Right cardiac atrium (tissue), 5 donors: Measurements from ENCODE around the gene ZNF692. TPM values are rescaled to one million over a fixed set of nuclear protein-coding genes. Genes with fewer than 3 reads are reported as not detected.

Source experiments
- ATAC-seq, 2 donors: fragments of 200-7000 bp; cut with Tn5 transposase; one replicate each; pipeline versions ENCODE4 v1.8.0 to v1.9.1; 2020; ENCODE audit warnings: moderate library complexity in 2 of 2, mild to moderate bottlenecking in 1 of 2
- DNase-seq, 3 donors: peaks; one replicate each; pipeline ENCODE4 v3.0.0-alpha.2; 2020
- H3K27ac ChIP-seq: one replicate; pipeline ENCODE4 v1.5.1; 2013; ENCODE audit warnings: mild to moderate bottlenecking, low read length, control low read depth, moderate library complexity
- H3K27me3 ChIP-seq: one replicate; pipeline ENCODE4 v1.6.1; 2013; ENCODE audit not compliant: control insufficient read depth, insufficient read depth
- H3K4me1 ChIP-seq: one replicate; pipeline ENCODE4 v1.6.1; 2013; ENCODE audit warnings: low read length; ENCODE audit not compliant: control insufficient read depth, insufficient read depth
- H3K4me3 ChIP-seq: one replicate; pipeline ENCODE4 v1.5.1; 2013; ENCODE audit warnings: low read length, control low read depth
- H3K9me3 ChIP-seq: one replicate; pipeline ENCODE4 v1.6.1; 2013; ENCODE audit warnings: low read length; ENCODE audit not compliant: control insufficient read depth
- WGBS: extraction: QIAGEN DNeasy Blood & Tissue Kit; methylation state at CpG from one replicate; pipeline ENCODE4 v1.1.7; 2013; 5-methylcytosine and 5-hydroxymethylcytosine counted together
- intact Hi-C, 4 donors: fragments of 100-400 bp; cut with DNase I; formaldehyde crosslinking; loops; one replicate each; pipeline versions ENCODE4 v1.11.0 to v1.14.0; 2022 to 2023
- polyA plus RNA-seq: library from polyadenylated mRNA; stranded (reverse); fragments of 200-250 nt; gene quantifications from one replicate; pipeline ENCODE4 v1.2.3, GENCODE V29; 2013
- total RNA-seq, 4 donors: library from RNA; stranded (reverse); fragmentation: NEBNext Ultra II Directional; extraction: Animal tissue kit (Norgen Biotek cat#: 25700); gene quantifications; one replicate each; pipeline ENCODE4 v1.2.1, GENCODE V29; 2021
- donor health status: healthy with polysubstance abuse.
- donor health status: DM: no; HTN: yes; CAD: no.
- donor health status: DM: no; HTN: no; CAD: no.
- donor health status: DM: no; HTN: yes; CAD: no; lungs with severe emphysema.
- donor health status: DM: yes; HTN: yes; CAD: no.

ZNF692 gene
- total and polyA plus RNA-seq, 5 donors = 12.8 to 27.2 (median 20.6) TPM

DNA sequence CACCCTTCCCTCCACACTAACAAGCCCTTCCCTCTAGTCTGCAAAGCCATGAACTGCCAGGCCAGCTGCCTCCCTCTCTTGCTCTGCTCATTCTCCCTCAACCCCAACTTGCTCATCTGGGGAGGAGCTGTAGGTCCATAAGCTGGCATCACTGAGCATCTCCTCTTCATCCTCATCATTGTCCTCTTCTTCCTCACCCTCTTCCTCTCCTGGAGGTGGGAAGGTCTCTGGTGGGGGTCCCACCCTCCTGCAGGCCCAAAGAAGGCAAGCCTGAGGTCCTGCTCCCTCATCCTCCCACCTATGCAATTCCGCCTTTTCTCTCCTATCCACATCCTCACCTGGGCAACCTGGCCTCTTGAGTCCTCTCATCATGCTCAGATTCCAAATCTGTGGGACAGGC is 2.7 kb downstream of the ZNF692 start:
- no peak for ATAC-seq
- intact Hi-C loops = no loop called here
- WGBS = 92% methylated on average over 1 of the region's 1 CpG
- Histone ChIP-seq H3K4me3 (no peak overlapping the region), H3K27ac (no peak overlapping the region), H3K4me1 (no peaks in the 10 kb centered on the region), H3K9me3 (no peaks in the 10 kb centered on the region), H3K27me3 (no peaks in the 10 kb centered on the region)
- DNase-seq = no peak

GRCh38 chr1:248855580-248855979 is 3.3 kb downstream of the ZNF692 start:
- no peak overlapping the region for H3K27ac ChIP-seq
- H3K4me1 ChIP-seq = no peaks in the 10 kb centered on the region
- H3K9me3 ChIP-seq = no peaks in the 10 kb centered on the region
- 90% methylated on average over 6 of the region's 6 CpGs for WGBS
- intact Hi-C loops = no loop called here
- no peak overlapping the region for H3K4me3 ChIP-seq
- H3K27me3 ChIP-seq = no peaks in the 10 kb centered on the region
- DNase-seq (peak in 1 of 3 donors; percentile 51), ATAC-seq (no peak)

DNA sequence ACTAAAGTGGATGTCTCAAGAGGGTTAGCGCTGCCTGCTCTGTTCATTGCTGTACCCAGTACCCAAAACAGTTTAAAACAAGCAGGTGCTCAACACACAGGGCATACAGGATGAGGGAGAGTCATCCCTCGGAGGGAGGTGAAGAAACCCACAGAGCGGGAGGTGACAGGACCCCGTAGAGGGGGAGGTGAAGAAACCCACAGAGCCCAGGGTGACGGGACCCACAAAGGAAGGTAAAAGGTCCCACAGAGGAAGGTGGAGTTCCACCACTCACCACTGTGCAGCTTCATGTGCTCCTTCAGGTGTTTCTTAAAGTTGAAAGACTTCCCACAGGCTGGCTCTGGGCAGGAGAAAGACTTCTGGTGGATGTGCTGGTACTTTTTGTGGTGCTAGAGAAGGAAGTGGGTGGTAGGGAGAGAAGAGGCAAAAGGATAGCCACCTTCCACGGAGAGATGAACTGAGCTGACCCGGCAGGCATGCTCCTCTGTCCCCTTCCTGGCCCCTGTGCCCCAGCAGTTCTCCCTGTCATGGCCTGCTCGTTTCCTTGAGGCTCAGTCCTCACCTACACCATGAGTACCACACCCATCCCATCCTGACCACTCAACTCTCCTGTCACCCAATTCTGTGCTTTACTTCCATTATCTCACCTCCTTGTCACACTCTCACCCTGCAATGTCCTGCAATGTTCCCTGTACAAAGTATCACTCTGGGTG is 5.1 kb downstream of the ZNF692 start:
- Histone ChIP-seq H3K9me3 (no peaks in the 10 kb centered on the region), H3K27me3 (no peaks in the 10 kb centered on the region), H3K27ac (no peak overlapping the region), H3K4me1 (no peaks in the 10 kb centered on the region), H3K4me3 (no peak overlapping the region)
- no peak for DNase-seq
- intact Hi-C loops = no loop called here
- WGBS = 83% methylated on average over 8 of the region's 8 CpGs
- no peak for ATAC-seq

GRCh38 chr1:248852481-248853405 is 6.1 kb downstream of the ZNF692 start:
- peak in 2 of 3 donors; percentile 40 to 63 for DNase-seq
- no peak overlapping the region for H3K4me3 ChIP-seq
- peak in 1 of 2 donors; percentile 5 for ATAC-seq
- no peak overlapping the region for H3K27ac ChIP-seq
- no peaks in the 10 kb centered on the region for H3K4me1 ChIP-seq
- WGBS = 77% methylated on average over 7 of the region's 7 CpGs
- H3K27me3 ChIP-seq = no peaks in the 10 kb centered on the region
- intact Hi-C loops = no loop called here
- no peaks in the 10 kb centered on the region for H3K9me3 ChIP-seq

DNA sequence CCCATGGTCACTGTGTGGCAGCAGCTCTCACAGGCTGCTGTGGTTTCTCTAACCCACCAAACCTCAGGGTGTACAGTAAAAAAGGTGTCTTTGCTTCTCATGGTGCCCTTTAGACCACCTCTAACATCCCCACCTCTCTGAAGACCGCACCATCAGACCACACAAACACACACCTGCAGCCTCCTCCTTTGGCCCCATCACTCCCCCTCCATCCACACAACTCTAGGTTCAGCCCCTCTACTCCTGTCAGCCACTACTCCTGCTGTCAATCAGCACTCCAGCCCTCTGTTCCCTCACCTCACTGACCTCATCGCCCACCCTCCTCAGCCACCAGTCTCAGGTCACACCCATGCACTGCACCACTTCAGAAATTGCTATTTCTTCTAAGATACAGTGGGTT is 7.5 kb downstream of the ZNF692 start:
- Histone ChIP-seq H3K4me1 (no peaks in the 10 kb centered on the region), H3K27me3 (no peaks in the 10 kb centered on the region), H3K27ac (no peak overlapping the region), H3K9me3 (no peaks in the 10 kb centered on the region), H3K4me3 (no peak overlapping the region)
- WGBS = 100% methylated on average over 2 of the region's 2 CpGs
- no peak for ATAC-seq
- intact Hi-C loops = no loop called here
- no peak for DNase-seq

DNA sequence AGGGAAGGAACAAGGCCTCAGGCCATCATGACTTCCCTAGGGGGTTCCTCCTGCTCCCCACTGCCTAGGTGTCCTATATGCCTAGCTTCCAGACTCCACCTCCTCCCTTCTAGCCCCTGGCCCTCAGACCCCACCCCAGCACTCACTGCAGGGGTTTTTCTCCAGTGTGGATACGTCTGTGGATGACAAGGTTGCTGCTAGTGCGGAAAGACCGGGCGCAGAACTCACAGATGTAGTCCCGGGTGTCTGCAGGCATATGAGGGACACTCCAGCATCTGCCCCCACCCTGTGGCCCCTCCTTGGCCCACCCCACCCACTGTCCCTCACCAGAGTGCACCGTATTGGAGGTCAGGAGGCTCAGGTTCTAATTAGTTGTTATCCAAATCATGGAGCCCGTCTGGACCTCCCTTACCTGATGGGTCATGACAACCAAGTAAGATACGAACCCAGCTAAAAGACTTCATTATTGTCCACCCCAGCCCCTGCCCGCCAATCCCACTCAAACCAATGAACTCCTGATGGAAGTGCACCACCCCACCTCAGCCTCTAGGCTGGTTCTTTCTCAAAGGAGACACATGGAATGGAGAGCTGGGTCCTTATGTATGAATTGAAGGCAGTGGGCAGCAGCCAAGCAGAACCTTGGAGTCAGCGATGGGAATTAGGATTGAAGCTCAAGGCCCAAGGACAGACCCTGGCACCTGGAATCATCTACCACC is 8.2 kb downstream of the ZNF692 start:
- 86% methylated on average over 10 of the region's 10 CpGs for WGBS
- intact Hi-C loops = no loop called here
- no peak for ATAC-seq

GRCh38 chr1:248850124-248850523 is 8.8 kb downstream of the ZNF692 start:
- 90% methylated on average over 9 of the region's 9 CpGs for WGBS
- intact Hi-C loops = no loop called here
- Histone ChIP-seq H3K27ac (no peak overlapping the region), H3K9me3 (no peaks in the 10 kb centered on the region), H3K27me3 (no peaks in the 10 kb centered on the region), H3K4me3 (no peak overlapping the region), H3K4me1 (no peaks in the 10 kb centered on the region)
- no peak for DNase-seq
- no peak for ATAC-seq

More for the DNA sequence above, 8.2 kb downstream of the ZNF692 start:
- no peak overlapping the region for H3K4me3 ChIP-seq
- no peaks in the 10 kb centered on the region for H3K27me3 ChIP-seq
- H3K27ac ChIP-seq = no peak overlapping the region
- no peaks in the 10 kb centered on the region for H3K4me1 ChIP-seq
- no peaks in the 10 kb centered on the region for H3K9me3 ChIP-seq
- no peak for DNase-seq

GRCh38 chr1:248849637-248850036 is 9.2 kb downstream of the ZNF692 start:
- H3K27ac ChIP-seq = no peak overlapping the region
- no peaks in the 10 kb centered on the region for H3K27me3 ChIP-seq
- intact Hi-C loops = no loop called here
- no peak overlapping the region for H3K4me3 ChIP-seq
- WGBS = 74% methylated on average over 3 of the region's 3 CpGs
- no peak for DNase-seq
- ATAC-seq = no peak
- H3K4me1 ChIP-seq = no peaks in the 10 kb centered on the region
- no peaks in the 10 kb centered on the region for H3K9me3 ChIP-seq

DNA sequence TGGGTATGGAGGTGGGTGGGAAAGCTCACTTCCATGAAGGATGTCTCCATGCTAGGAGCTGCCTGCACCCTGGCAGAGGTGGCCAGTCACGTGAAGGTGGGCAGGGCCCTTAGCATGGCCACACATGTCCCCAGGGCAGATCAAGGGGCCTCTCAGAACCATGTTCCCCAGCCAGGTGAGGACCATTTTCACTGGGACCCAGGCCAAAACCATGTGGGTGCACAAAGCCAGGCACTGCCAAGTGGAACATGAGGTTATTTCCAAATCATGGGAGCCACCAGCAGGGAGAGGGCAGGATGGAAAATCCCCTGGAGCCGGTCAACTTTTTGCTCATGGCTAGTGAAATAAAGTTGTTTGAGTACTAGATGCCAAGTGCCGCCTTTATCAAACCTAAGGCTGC is 9.7 kb downstream of the ZNF692 start:
- DNase-seq = no peak
- 90% methylated on average over 3 of the region's 3 CpGs for WGBS
- Histone ChIP-seq H3K9me3 (no peaks in the 10 kb centered on the region), H3K27ac (no peak overlapping the region), H3K27me3 (no peaks in the 10 kb centered on the region), H3K4me1 (no peaks in the 10 kb centered on the region), H3K4me3 (no peak overlapping the region)
- ATAC-seq = no peak
- intact Hi-C loops = no loop called here

DNA sequence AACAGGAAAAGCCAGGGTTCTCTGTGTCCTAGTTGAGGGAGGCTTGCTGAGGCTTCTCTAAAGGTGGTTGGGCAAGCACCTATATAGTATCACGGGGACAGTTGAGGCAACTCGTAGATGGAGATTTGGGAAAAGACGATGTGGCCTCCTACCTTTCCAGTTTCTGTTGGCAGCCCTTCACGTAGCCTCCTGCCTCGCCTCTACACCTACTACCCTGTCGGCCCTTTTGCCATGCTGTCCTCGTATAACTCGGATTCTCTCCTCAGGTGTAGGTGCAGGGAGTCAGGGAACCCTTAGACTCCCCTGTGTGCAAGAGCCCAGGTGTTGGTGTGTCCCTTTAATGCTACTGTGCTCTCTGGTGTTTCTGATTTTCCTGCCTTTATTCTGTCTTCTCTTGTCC is 10.3 kb downstream of the ZNF692 start:
- Histone ChIP-seq H3K9me3 (no peaks in the 10 kb centered on the region), H3K27ac (no peak overlapping the region), H3K4me1 (no peaks in the 10 kb centered on the region), H3K4me3 (no peak overlapping the region), H3K27me3 (no peaks in the 10 kb centered on the region)
- DNase-seq (no peak), ATAC-seq (no peak)
- WGBS = 94% methylated on average over 8 of the region's 8 CpGs
- intact Hi-C loops = no loop called here
